Stomach (tissue), 9 donors: ENCODE measurements around the gene LITAFD. TPM values are rescaled to one million over a fixed set of nuclear protein-coding genes. Genes with fewer than 3 reads are reported as not detected.
"Not testable (repeated sequence)": the region's sequence is repeated elsewhere in the genome, so short reads cannot be mapped to it uniquely, and the experiment has no call there.

Experiments
- DNase-seq, 2 donors: peaks; one replicate each; pipeline versions ENCODE4 v3.0.0 to v3.0.0-alpha.2; 2013 to 2019
- H3K27ac ChIP-seq, 5 donors: fragments of 200-600 bp in 4 of 5; sonication (generic) in 4 of 5; one replicate each; pipeline ENCODE4 v1.5.1; 2013 to 2019; ENCODE audit warnings: mild to moderate bottlenecking in 1 of 5, moderate library complexity in 1 of 5
- H3K27me3 ChIP-seq, 3 donors: fragments of 200-600 bp; sonication (generic); one replicate each; pipeline ENCODE4 v1.5.1; 2017 to 2019; ENCODE audit warnings: mixed run types in 1 of 3
- H3K36me3 ChIP-seq, 4 donors: fragments of 200-600 bp; sonication (generic); 1 replicate in 3 of 4; 2 replicates in 1 of 4; pipeline ENCODE4 v1.5.1; 2016 to 2019
- H3K4me1 ChIP-seq, 4 donors: fragments of 200-600 bp; sonication (generic); one replicate each; pipeline ENCODE4 v1.5.1; 2016 to 2019
- H3K4me3 ChIP-seq, 4 donors: fragments of 200-600 bp; sonication (generic) in 3 of 4; one replicate each; pipeline ENCODE4 v1.5.1; 2016 to 2019; ENCODE audit warnings: mild to moderate bottlenecking in 1 of 4
- H3K9me3 ChIP-seq, 4 donors: fragments of 200-600 bp; sonication (generic); one replicate each; pipeline ENCODE4 v1.5.1; 2016 to 2019
- CTCF ChIP-seq, 7 experiments: fragments of 450-650 bp in 4 of 7; fragments of 200-600 bp in 3 of 7; sonication (generic) in 3 of 7; IDR thresholded peaks; one replicate each; pipeline ENCODE4 v1.5.1; 2016 to 2019; ENCODE audit warnings: antibody characterized with exemption in 7 of 7, control low read depth in 2 of 7, mild to moderate bottlenecking in 1 of 7
- EP300 ChIP-seq: sonication (generic); formaldehyde crosslinking; IDR thresholded peaks from one replicate; pipeline ENCODE4 v1.6.1; 2017; ENCODE audit warnings: antibody characterized with exemption
- POLR2A ChIP-seq, 4 donors: fragments of 450-650 bp; IDR thresholded peaks; one replicate each; pipeline ENCODE4 v1.6.1; 2016; ENCODE audit warnings: antibody characterized with exemption in 4 of 4, control low read depth in 2 of 4, mild to moderate bottlenecking in 1 of 4, moderate library complexity in 1 of 4
- POLR2AphosphoS5 ChIP-seq, 3 donors: sonication (generic); formaldehyde crosslinking; IDR thresholded peaks; one replicate each; pipeline ENCODE4 v1.6.1; 2016; ENCODE audit warnings: antibody characterized with exemption in 3 of 3
- WGBS, 5 donors: extraction: QIAGEN DNeasy Blood & Tissue Kit in 3 of 5; methylation state at CpG; one replicate each; pipeline versions ENCODE4 v1.1.5 to v1.1.7; 2013 to 2018; 5-methylcytosine and 5-hydroxymethylcytosine counted together
- intact Hi-C: fragments of 100-400 bp; cut with DNase I; formaldehyde crosslinking; loops from one replicate; pipeline ENCODE4 v1.15.1; 2023; ENCODE audit warnings: low total_unique reads
- polyA plus RNA-seq, 3 donors: library from polyadenylated mRNA; stranded (reverse); fragments of 200-250 nt; gene quantifications; one replicate each; pipeline ENCODE4 v1.2.3, GENCODE V29; 2013
- total RNA-seq, 5 donors: library from RNA; depleted of rRNA; stranded (reverse); fragments of >200 nt; gene quantifications; one replicate each; pipeline versions ENCODE4 v1.1.0 to v1.2.3, GENCODE V29; 2014 to 2016
- donor health status: healthy with polysubstance abuse.
- donor health status: Bipolar disorder and iron deficiency.
- donor health status: healthy.

Gene LITAFD
- total and polyA plus RNA-seq, 8 donors = not detected

- no peaks in the 10 kb centered on the region for H3K27me3 ChIP-seq
- 0% methylated on average over 5 to 83 of the region's 83 CpGs for WGBS, 5 donors
- TF ChIP-seq CTCF (IDR thresholded peaks at IDR 0.05) (no peak), POLR2AphosphoS5 (IDR thresholded peaks at IDR 0.05) (peak in 2 of 3 donors; percentile 57 to 65)
- DNase-seq = peak; percentile 89 to 97
- H3K27ac ChIP-seq = peak within 1 kb of the TSS; percentile 86 to 95 (median 91)
- peaks cover 36 to 73% (median 60%) of the 10 kb centered on the region in 4 donors for H3K4me1 ChIP-seq
- intact Hi-C loops = no loop called here
- H3K4me3 ChIP-seq = peak within 1 kb of the TSS; percentile 61 to 76 (median 70)
- no peaks in the 10 kb centered on the region for H3K36me3 ChIP-seq
- H3K9me3 ChIP-seq = no peaks in the 10 kb centered on the region
Observed at GRCh38 chr16:8868416-8869211, 13.5 kb upstream of the LITAFD start, which contains the start of gene CARHSP1. Gene CARHSP1 (minus strand): TSS chr16:8869006. CDS start chr16:8859328, 9,678 bp downstream.

DNA sequence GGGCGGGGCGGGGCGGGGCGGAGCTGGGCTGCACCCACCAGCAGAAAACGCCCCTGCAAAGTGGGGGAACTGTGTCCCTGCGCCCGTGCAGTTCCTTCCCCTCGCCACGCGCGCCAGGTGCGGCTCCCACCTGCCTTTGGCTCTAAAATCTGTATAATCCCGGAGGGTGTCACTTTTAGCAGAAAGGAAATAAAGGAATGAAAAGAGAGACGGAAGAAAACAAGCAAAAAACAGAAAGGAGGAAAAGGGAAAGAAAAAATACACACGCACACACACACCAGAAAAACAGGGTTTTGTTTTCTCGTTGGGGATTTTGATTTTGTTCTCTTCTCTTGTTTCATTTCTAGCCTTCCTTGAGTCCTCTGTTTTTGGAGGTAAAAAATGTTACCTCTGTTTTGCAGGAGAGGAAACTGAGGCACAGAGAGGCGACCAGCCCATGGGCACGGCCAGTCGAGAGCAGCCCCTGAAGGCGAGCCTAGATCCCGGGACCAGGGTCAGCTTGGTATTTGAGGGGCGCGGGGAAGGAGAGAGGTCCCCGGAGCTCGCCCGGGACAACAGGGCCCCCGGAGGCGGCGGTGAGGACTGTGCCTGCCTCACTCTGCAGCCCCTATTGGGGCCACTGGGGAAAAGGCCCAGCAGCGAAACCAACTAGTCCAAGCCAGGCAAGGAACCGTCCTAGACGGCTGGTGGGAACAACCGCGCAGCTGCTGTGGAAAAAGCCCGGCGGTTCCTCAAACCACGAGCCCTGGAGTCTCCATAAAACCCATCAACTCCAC lies 12.8 kb upstream of the LITAFD start:
- Histone ChIP-seq H3K36me3 (no peaks in the 10 kb centered on the region), H3K9me3 (no peaks in the 10 kb centered on the region), H3K4me3 (peak overlapping the region; percentile 61 to 76 (median 70)), H3K4me1 (peaks cover 28 to 65% (median 53%) of the 10 kb centered on the region in 4 donors), H3K27ac (peak overlapping the region; percentile 62 to 94 (median 91)), H3K27me3 (no peaks in the 10 kb centered on the region)
- TF ChIP-seq POLR2AphosphoS5 (IDR thresholded peaks at IDR 0.05) (peak in 1 of 3 donors; percentile 2), POLR2A (IDR thresholded peaks at IDR 0.05) (no peak)
- WGBS, 5 donors = 17 to 26% (median 23%) methylated on average over 26 to 37 of the region's 37 CpGs
- peak in 1 of 2 donors; percentile 57 for DNase-seq
- intact Hi-C loops = no loop called here

DNA sequence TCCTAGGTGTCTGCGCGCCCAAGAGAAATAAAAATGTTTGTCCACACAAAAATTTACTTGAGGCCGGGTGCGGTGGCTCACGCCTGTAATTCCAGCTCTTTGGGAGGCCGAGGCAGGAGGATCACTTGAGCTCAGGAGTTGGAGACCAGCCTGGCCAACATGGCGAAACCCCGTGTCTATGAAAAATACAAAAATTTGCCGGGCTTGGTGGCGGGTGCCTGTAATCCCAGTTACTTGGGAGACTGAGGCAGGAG lies 12.2 kb upstream of the LITAFD start:
- H3K27me3 ChIP-seq, intact Hi-C loops, H3K9me3 ChIP-seq, DNase-seq, H3K36me3 ChIP-seq: not testable (repeated sequence)
- WGBS, 5 donors = 90 to 94% (median 93%) methylated on average over 10 of the region's 10 CpGs
- peak overlapping the region in 1 of 4 donors; percentile 66 for H3K4me3 ChIP-seq
- H3K4me1 ChIP-seq = peaks cover 23 to 60% (median 47%) of the 10 kb centered on the region in 4 donors
- H3K27ac ChIP-seq = peak overlapping the region in 3 of 5 donors; percentile 91 to 94 (median 91)

- TF ChIP-seq POLR2A (IDR thresholded peaks at IDR 0.05) (no peak), CTCF (IDR thresholded peaks at IDR 0.05) (no peak), EP300 (no peak), POLR2AphosphoS5 (IDR thresholded peaks at IDR 0.05) (no peak)
- Histone ChIP-seq H3K27ac (no peak overlapping the region), H3K36me3 (no peaks in the 10 kb centered on the region), H3K9me3 (no peaks in the 10 kb centered on the region), H3K4me3 (no peak overlapping the region), H3K27me3 (no peaks in the 10 kb centered on the region), H3K4me1 (peaks cover 1 to 39% (median 26%) of the 10 kb centered on the region in 4 donors)
- 86 to 94% (median 90%) methylated on average over 5 of the region's 5 CpGs for WGBS, 5 donors
- intact Hi-C loops = no loop called here
- no peak for DNase-seq
Observed at GRCh38 chr16:8872071-8872470, 10.1 kb upstream of the LITAFD start.

- TF ChIP-seq CTCF (IDR thresholded peaks at IDR 0.05) = no peak
- no peak for TF ChIP-seq POLR2AphosphoS5 (IDR thresholded peaks at IDR 0.05)
- no peak for DNase-seq
- WGBS, 5 donors = 82 to 89% (median 85%) methylated on average over 22 of the region's 22 CpGs
- Histone ChIP-seq H3K4me3 (no peak overlapping the region), H3K27ac (no peak overlapping the region), H3K9me3 (no peaks in the 10 kb centered on the region), H3K36me3 (no peaks in the 10 kb centered on the region), H3K27me3 (no peaks in the 10 kb centered on the region), H3K4me1 (peaks cover 0 to 27% (median 19%) of the 10 kb centered on the region in 4 donors)
- intact Hi-C loops = no loop called here
Observed at GRCh38 chr16:8872967-8873865, 8.9 kb upstream of the LITAFD start.

DNA sequence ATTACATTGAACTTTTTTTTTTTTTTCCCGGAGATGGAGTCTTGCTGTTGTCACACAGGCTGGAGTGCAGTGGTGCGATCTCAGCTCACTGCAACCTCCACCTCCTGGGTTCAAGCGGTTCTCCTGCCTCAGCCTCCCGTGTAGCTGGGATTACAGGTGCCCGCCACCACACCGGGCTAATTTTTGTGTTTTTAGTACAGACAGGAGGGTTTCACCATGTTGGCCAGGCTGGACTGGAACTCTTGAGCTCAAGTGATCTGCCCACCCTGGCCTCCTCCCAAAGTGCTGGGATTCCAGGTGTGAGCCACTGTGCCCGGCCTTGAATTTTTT lies 8.3 kb upstream of the LITAFD start:
- 84 to 95% (median 94%) methylated on average over 7 of the region's 7 CpGs for WGBS, 5 donors
- H3K27ac ChIP-seq, DNase-seq, H3K4me3 ChIP-seq, H3K36me3 ChIP-seq, H3K9me3 ChIP-seq, intact Hi-C loops, H3K27me3 ChIP-seq: not testable (repeated sequence)
- peaks cover 0 to 27% (median 19%) of the 10 kb centered on the region in 4 donors for H3K4me1 ChIP-seq
